GM10847 (cell line): ENCODE measurements around the gene KRTAP12-1.

ENCODE experiments used
- POLR2A ChIP-seq: IDR thresholded peaks from 2 replicates; pipeline ENCODE4 v1.6.1; 2011; ENCODE audit not compliant: insufficient read length; ENCODE audit errors: extremely low read depth

Gene KRTAP12-1, protein sequence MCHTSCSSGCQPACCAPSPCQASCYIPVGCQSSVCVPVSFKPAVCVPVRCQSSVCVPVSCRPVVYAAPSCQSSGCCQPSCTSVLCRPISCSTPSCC

DNA sequence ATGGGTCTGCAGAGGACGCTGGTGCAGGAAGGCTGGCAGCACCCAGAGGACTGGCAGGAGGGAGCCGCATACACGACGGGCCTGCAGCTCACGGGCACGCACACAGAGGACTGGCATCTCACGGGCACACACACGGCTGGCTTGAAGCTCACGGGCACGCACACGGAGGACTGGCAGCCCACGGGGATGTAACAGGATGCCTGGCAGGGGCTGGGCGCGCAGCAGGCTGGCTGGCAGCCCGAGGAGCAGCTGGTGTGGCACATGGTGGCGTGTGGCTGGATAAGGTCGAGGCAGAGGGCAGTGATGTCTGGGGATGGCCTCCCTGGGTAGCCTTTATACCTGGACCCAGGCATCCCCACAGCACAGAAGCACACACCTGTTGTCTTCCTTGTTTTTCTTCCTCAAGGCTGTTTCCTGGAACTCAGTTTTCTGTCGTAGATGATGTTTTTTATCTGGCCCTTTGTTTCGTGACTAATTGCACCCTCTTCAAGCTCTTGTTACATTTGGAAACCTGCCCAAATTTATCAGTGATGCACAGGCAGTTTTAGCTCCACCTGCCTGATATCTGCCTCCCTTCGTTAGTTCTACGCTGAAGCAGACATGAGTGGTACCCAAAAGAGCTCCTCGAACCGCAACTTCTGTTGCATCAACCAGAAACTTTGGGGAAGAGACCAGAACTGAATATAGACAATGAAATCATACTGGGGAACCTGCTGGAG, at the start of gene KRTAP12-1:
Gene KRTAP12-1, minus strand, starts transcription at position 303 of the 719 bp plus-strand sequence. Its CDS starts 40 bp downstream, at position 263.
- no peak for TF ChIP-seq POLR2A

DNA sequence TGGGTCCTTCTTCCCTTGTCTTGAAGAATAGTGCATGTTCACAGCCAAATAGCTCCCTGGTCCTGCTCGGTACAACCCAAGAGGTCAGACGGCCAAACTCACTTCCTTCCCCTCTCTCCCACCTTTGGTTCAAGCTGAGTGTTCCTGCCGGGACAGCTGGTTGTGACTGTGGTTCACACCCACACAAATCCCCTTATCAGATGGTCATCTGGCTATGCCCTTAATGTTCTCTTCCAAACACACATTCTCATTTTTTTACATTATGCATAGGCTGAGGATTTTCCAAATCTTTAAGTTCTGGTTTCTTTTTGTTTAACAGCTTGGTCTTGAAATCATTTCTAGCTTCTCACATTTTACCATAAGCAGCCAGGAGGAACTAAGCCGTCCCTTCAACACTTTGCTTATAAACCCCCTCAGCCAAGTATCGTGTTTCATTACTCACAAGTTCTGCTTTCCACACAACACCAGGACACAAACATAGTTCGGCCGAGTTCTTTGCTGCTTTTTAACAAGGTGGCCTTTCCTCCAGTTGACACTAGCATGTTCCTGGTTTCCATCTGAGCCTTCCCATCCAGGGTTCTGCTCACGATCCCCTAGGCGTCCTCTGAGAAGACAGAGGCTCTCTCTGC, 49.1 kb upstream of the KRTAP12-1 start:
- TF ChIP-seq POLR2A = no peak

GRCh38 chr21:44730028-44730395, 48.0 kb upstream of the KRTAP12-1 start:
- TF ChIP-seq POLR2A = no peak

- TF ChIP-seq POLR2A = no peak
These were observed 47.5 kb upstream of the KRTAP12-1 start for GRCh38 chr21:44729336-44730027.

DNA sequence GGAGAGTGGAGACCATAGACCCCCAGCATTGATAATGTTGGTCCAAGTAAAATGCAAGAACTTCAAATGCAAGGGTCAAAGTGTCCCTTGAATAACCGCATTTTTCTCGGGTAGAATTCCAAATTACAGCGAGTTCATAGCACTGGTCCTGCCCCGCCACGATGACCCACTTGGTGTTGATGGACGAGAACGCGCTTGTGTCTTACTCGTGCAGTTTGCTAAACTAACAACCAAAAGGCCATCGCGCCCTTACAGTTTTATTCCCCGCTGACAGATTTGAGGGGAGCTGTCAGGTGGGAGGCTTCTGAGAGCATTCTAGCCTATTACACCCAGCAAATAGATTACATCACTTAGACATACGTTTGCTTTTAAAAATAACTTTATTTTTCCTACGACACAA, 46.8 kb upstream of the KRTAP12-1 start:
- no peak for TF ChIP-seq POLR2A

DNA sequence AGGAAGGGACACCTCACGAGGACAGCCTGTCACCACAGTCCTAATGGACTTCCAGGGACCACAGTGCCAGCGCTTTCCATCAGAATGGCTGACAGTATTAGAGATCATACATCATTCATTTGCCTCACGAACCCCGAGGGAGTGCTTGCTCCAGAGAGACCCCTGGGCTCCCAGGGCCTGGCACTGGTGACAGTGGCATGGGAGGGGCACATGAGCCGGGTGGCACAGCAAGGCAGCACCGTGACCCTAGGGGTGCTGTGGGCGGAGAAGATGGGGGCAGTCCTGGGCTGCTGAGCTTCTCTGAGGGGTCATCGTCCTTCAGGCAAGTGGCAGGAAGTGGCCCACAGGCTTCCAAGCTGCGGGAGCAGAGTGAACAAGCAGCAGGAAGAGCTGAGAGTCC, 45.8 kb upstream of the KRTAP12-1 start:
- TF ChIP-seq POLR2A = no peak

DNA sequence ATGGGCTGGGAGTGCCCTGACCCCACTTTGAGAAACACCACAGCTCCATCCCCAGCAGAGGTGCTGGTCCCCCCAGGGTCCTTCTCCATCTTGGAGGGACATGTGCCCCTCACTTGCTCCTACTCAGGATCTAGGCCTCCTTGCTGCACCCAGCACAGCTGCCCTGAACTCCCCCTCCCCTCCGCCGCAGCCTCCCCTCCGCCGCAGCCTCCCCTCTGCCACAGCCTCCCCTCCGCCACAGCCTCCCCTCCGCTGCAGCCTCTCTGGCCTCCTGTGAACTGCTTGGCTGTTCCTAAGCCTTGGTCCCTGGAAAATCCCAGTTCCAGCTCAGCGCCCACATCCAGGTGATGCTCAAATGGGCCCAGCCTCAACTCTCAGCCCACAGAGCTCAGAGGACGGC, 45.4 kb upstream of the KRTAP12-1 start:
- no peak for TF ChIP-seq POLR2A

DNA sequence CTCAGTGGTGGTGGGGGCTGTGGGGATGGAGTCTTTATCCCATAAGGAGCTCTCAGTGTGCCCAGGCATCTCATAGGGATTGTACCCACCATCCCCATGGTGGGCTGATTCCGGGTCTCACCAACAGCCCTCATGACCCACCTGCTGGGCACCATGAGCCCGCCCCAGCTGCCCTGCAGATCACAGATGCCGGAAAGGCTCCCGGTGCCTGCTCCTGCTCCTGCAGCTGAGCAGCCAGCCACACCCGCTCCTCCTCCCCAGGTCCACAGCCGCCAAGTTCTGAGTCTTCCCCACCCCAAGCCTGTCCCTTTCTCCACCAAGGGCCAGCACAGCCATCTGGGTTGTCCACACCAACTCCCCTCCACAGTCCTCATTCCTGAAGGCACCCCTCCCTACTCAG, 44.9 kb upstream of the KRTAP12-1 start:
- no peak for TF ChIP-seq POLR2A

- TF ChIP-seq POLR2A = no peak
These were observed 43.0 kb upstream of the KRTAP12-1 start for GRCh38 chr21:44724926-44725325.

GRCh38 chr21:44724196-44724595, 42.2 kb upstream of the KRTAP12-1 start:
- TF ChIP-seq POLR2A = no peak

DNA sequence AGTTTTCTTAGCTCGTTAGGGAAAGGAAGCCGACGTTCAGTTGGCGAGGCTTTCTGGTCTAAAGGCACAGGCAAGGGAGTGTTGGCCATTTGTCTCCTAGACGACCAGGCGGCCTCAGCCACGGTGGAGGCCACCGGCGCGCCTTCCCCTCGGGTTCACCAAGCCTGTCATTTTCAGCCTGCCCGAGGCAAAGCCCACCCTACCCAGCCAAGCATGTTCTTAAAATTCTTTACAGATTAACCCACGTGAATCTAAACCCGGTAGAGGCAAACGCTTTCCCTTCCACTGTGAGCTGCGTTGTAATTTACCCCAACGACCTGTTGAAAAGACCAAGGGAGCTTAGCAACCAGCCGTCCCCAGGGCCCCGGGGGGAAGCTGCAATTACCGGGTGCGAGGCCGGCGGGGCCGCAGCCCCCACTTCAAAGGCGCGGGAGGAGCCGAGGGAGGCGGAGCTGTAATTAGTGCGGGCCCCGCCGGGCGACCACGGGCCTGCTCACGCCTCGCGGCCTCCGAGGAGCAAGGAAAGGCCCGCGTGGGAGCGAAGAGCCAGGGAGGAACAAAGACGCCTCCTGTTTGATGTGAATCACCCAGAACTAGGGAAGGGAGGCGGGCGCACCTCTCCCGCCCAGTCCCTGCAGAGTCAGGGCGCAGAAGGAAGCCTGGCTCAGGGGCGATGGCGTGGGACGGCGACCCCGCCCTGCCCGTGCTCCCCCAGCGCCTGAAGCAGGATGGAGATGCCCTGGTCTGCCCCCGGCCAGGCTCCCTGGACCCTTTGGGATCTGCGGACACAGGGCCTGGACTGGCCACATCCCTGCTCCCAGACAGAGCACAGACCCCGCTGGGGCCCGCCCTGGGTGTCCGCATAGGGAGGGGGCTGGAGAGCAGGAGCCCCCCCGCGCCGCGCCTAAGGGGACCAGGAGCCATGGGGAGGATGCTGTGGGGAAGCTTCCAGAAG, 41.5 kb upstream of the KRTAP12-1 start:
- no peak for TF ChIP-seq POLR2A

DNA sequence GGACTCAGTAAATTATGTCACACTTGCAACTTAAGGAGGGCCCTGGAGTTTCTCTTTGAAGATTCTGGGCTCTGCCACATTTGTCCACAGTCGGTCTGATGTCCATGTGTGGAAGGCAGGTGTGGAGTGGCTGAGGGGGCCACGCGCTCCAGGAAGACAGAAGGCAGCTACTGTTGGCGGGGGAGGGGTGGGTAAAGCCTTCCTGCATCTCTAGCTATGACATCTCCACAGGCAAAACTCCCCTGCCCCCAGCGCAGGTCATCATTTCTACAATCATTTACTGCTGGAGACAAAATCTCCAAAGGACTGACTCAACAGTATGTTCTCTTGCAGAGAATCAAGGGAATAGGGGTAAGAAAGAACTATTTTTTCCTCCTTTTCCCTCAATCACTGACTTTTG, 40.8 kb upstream of the KRTAP12-1 start:
- TF ChIP-seq POLR2A = no peak

DNA sequence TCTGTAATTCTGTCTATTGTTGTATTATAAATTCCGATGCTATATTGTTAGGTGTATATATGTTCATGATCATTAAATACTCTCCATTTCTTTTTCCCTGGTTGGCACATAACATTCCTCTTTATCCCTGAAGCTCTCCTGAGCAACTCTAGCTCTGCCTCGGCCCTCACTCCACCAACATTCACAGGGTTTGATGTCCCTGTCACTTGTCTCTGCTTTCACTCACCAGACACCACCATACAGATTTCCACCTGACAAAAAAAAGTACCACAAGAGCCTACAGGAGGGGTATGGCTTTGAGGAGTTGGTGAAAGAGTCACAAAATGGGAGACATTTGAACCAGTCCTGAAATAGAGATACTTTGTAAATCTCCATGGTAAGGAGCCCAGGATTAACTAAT, 38.2 kb upstream of the KRTAP12-1 start:
- TF ChIP-seq POLR2A = no peak

- no peak for TF ChIP-seq POLR2A
These were observed 36.6 kb upstream of the KRTAP12-1 start for GRCh38 chr21:44718571-44718970.

DNA sequence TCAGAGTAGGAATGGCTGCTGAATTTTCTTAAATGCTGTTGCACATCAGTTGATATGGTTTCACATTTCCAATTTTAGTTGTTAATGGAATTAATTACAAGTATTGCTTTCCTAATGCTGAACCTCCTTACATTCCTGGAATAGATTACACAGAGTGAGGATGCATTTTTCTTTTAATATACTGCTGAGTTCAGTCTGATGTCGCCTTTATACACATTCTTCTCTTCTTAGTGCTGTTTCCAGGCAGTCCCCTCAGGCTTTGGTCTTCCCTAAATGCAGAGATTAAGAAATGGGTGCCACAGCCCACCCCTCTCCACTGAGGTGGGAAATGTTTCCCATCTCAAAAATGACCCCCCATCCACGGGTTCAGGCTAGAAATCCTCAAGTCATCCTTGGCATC, 36.1 kb upstream of the KRTAP12-1 start:
- TF ChIP-seq POLR2A = no peak
